IMR-90 (cell line): ENCODE data around the gene CNTFR. TPM values are rescaled to one million over a fixed set of nuclear protein-coding genes. Genes with fewer than 3 reads are reported as not detected.

Experiments used
- ATAC-seq: fragments of 200-7000 bp; cut with Tn5 transposase; 2 replicates; pipeline ENCODE4 v1.9.1; 2020; ENCODE audit warnings: low read depth, mild to moderate bottlenecking, moderate library complexity
- BruUV-seq: library from RNA; stranded (reverse); fragments of 400-500 nt; replicated peaks from 2 replicates; lab custom pipeline; 2021; lab: Mats Ljungman, UMichigan
- CTCF ChIA-PET: fragments of 300-600 bp; formaldehyde crosslinking; extraction: SDS; loops from one replicate; lab custom pipeline; 2021; ENCODE audit warnings: antibody characterized with exemption; lab: Yijun Ruan, JAX
- POLR2A ChIA-PET: fragments of 300-600 bp; sonication (Branson Sonifier 250); formaldehyde crosslinking; loops from one replicate; lab custom pipeline; 2022; ENCODE audit warnings: antibody characterized with exemption; ENCODE audit not compliant: unreplicated experiment; lab: Charles Lee
- DNase-seq: peaks from one replicate; pipeline ENCODE4 v3.0.0; 2013
- H2AFZ ChIP-seq: replicated peaks from 2 replicates; pipeline ENCODE3; 2013; ENCODE audit warnings: low read length, mild to moderate bottlenecking; ENCODE audit not compliant: poor library complexity
- H2AK5ac ChIP-seq: 2 replicates; pipeline ENCODE4 v1.6.1; 2013; ENCODE audit warnings: low read depth, low read length, inconsistent platforms
- H2AK9ac ChIP-seq: replicated peaks from 2 replicates; pipeline ENCODE3; 2013; ENCODE audit warnings: mild to moderate bottlenecking, low read depth, low read length, moderate library complexity; ENCODE audit not compliant: poor library complexity
- H2BK120ac ChIP-seq: 2 replicates; pipeline ENCODE4 v1.6.1; 2013; ENCODE audit warnings: low read depth, low read length, inconsistent platforms
- H2BK15ac ChIP-seq: 3 replicates; pipeline ENCODE4 v1.6.1; 2013; ENCODE audit warnings: low read depth, low read length, inconsistent platforms
- H2BK20ac ChIP-seq: 2 replicates; pipeline ENCODE4 v1.6.1; 2013; ENCODE audit warnings: low read depth, mild to moderate bottlenecking, inconsistent platforms, low read length, moderate library complexity
- H2BK5ac ChIP-seq: 2 replicates; pipeline ENCODE4 v1.6.1; 2013; ENCODE audit warnings: mild to moderate bottlenecking, low read depth, low read length, inconsistent platforms; ENCODE audit not compliant: poor library complexity, severe bottlenecking
- H3K14ac ChIP-seq: replicated peaks from 2 replicates; pipeline ENCODE4 v1.6.1; 2013; ENCODE audit warnings: low read depth, low read length, inconsistent platforms
- H3K18ac ChIP-seq: 2 replicates; pipeline ENCODE4 v1.6.1; 2013; ENCODE audit warnings: low read depth, low read length, control low read depth
- H3K23ac ChIP-seq: 2 replicates; pipeline ENCODE4 v1.6.1; 2013; ENCODE audit warnings: low read depth, low read length, inconsistent platforms
- H3K27ac ChIP-seq: 2 replicates; pipeline ENCODE4 v1.5.1; 2013; ENCODE audit warnings: mild to moderate bottlenecking, control low read depth, low read length; ENCODE audit not compliant: insufficient read depth
- H3K27me3 ChIP-seq: 2 replicates; pipeline ENCODE4 v1.6.1; 2013; ENCODE audit warnings: low read length; ENCODE audit not compliant: control insufficient read depth, insufficient read depth
- H3K36me3 ChIP-seq: 2 replicates; pipeline ENCODE4 v1.6.1; 2013; ENCODE audit warnings: low read length, mixed read lengths; ENCODE audit not compliant: control insufficient read depth, insufficient read depth
- H3K4ac ChIP-seq: 2 replicates; pipeline ENCODE4 v1.6.1; 2013; ENCODE audit warnings: low read depth, low read length, inconsistent platforms
- H3K4me1 ChIP-seq: 2 replicates; pipeline ENCODE4 v1.6.1; 2013; ENCODE audit warnings: low read length, mixed read lengths; ENCODE audit not compliant: control insufficient read depth, insufficient read depth
- H3K4me2 ChIP-seq: 2 replicates; pipeline ENCODE4 v1.6.1; 2013; ENCODE audit warnings: low read depth, mild to moderate bottlenecking, control low read depth, low read length, moderate library complexity
- H3K4me3 ChIP-seq: 2 replicates; pipeline ENCODE4 v1.5.1; 2013; ENCODE audit warnings: low read depth, mild to moderate bottlenecking, control low read depth, low read length, moderate library complexity; ENCODE audit not compliant: insufficient read depth
- H3K56ac ChIP-seq: 2 replicates; pipeline ENCODE4 v1.6.1; 2013; ENCODE audit warnings: low read length, inconsistent platforms; ENCODE audit not compliant: insufficient read depth; ENCODE audit errors: extremely low read depth
- H3K79me1 ChIP-seq, 2 experiments: 2 replicates each; pipeline ENCODE4 v1.6.1; 2013; ENCODE audit warnings: low read length in 2 of 2, inconsistent platforms in 1 of 2, low read depth in 1 of 2
- H3K9ac ChIP-seq: 2 replicates; pipeline ENCODE4 v1.6.1; 2013; ENCODE audit warnings: low read depth, low read length, control low read depth
- H3K9me1 ChIP-seq: 2 replicates; pipeline ENCODE4 v1.6.1; 2013; ENCODE audit warnings: low read length, inconsistent platforms; ENCODE audit not compliant: insufficient read depth
- H3K9me3 ChIP-seq: 2 replicates; pipeline ENCODE4 v1.6.1; 2013; ENCODE audit warnings: low read length; ENCODE audit not compliant: control insufficient read depth, insufficient read depth
- H4K20me1 ChIP-seq: 2 replicates; pipeline ENCODE4 v1.6.1; 2013; ENCODE audit warnings: low read length, inconsistent platforms; ENCODE audit not compliant: insufficient read depth
- H4K5ac ChIP-seq: 2 replicates; pipeline ENCODE4 v1.6.1; 2013; ENCODE audit warnings: mild to moderate bottlenecking, low read depth, low read length, control low read depth
- H4K8ac ChIP-seq, 2 experiments: 2 replicates each; pipeline ENCODE4 v1.6.1; 2013; ENCODE audit warnings: low read depth in 2 of 2, low read length in 2 of 2, control low read depth in 1 of 2, inconsistent platforms in 1 of 2
- H4K91ac ChIP-seq: 2 replicates; pipeline ENCODE4 v1.6.1; 2013; ENCODE audit warnings: low read depth, low read length, inconsistent platforms; ENCODE audit not compliant: insufficient read depth
- BHLHE40 ChIP-seq: fragments of 150-350 bp; IDR thresholded peaks from 2 replicates; pipeline ENCODE4 v1.6.1; 2016; ENCODE audit warnings: mild to moderate bottlenecking, low read depth, low read length
- CHD1 ChIP-seq: IDR thresholded peaks from 2 replicates; pipeline ENCODE4 v1.6.1; 2012; ENCODE audit warnings: low read depth, low read length, improper control_type of control experiment
- WGBS, 2 experiments: methylation state at CpG; one replicate each; pipeline versions ENCODE4 v1.1.5 to v1.1.7; 2013; ENCODE audit warnings: missing lambda C conversion rate in 2 of 2; ENCODE audit not compliant: insufficient read length in 1 of 2; ENCODE audit errors: extremely low coverage in 2 of 2; 5-methylcytosine and 5-hydroxymethylcytosine counted together
- dilution Hi-C: fragments of 300-500 bp; cut with HindIII; formaldehyde crosslinking; loops from one replicate; pipeline ENCODE4 v1.14.3; 2018; ENCODE audit warnings: low sequenced_read_pairs; ENCODE audit not compliant: unreplicated experiment
- in situ Hi-C: fragments of 300-500 bp; cut with MboI; formaldehyde crosslinking; loops from 3 replicates; pipeline ENCODE4 v1.14.3; 2019; ENCODE audit warnings: low sequenced_read_pairs, inconsistent platforms, mixed read lengths
- intact Hi-C: fragments of 100-400 bp; cut with micrococcal nuclease; formaldehyde crosslinking; loops from 2 replicates; pipeline ENCODE4 v1.10.0; 2022
- polyA plus RNA-seq, 3 experiments: library from polyadenylated mRNA; depleted of rRNA; stranded (reverse); fragments of >200 nt; gene quantifications; 2 replicates each; pipeline ENCODE4 v1.2.3, GENCODE V29; 2012; ENCODE audit warnings: low replicate concordance in 1 of 3
- total RNA-seq: library from RNA; depleted of rRNA; stranded (reverse); fragments of >200 nt; gene quantifications from 2 replicates; pipeline ENCODE4 v1.2.3, GENCODE V29; 2012

Gene CNTFR
- total and polyA plus RNA-seq, 2 of the 4 experiments (the other 2 are of a cell fraction), result not detected

DNA sequence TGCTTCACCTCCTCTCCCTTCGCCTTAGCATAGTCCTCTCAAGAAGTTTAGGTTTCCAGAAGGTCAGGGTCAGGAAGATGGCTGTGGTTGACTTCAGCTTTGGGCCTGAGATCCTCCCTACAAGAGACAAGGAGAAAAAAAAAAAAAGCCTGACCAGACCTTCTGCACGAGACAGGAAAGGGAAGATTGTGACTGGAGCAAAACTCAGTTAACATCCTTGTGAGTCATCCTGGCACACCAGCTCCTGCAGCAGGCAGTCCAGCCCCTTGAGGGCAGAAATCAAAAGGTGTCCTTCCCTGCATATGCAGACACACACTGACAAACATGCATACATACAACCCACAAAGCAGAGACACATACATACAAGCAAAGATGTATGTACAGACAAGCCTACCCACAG lies 48.7 kb downstream of the CNTFR start:
- no peak overlapping the region for H2BK5ac ChIP-seq
- no peak overlapping the region for H2BK20ac ChIP-seq
- no TSS peak for BruUV-seq
- no peak overlapping the region for H4K8ac ChIP-seq
- H4K20me1 ChIP-seq, result no peaks in the 10 kb centered on the region
- no peak overlapping the region for H4K91ac ChIP-seq
- no peak overlapping the region for H2AK9ac ChIP-seq
- ChIA-PET POLR2A (no interaction called here), CTCF (no interaction called here)
- H2BK120ac ChIP-seq, result no peak overlapping the region
- no peak overlapping the region; the same call in 1 of the 2 replicates for H3K56ac ChIP-seq
- in situ Hi-C loops, result no loop called here
- no peaks in the 10 kb centered on the region for H3K4me1 ChIP-seq
- H3K4me3 ChIP-seq, result no peak overlapping the region
- no peak overlapping the region for H2AK5ac ChIP-seq
- no peaks in the 10 kb centered on the region for H3K79me1 ChIP-seq
- H3K36me3 ChIP-seq, result no peaks in the 10 kb centered on the region
- H4K5ac ChIP-seq, result no peak overlapping the region
- intact Hi-C loops, result no loop called here
- no peak overlapping the region for H2AFZ ChIP-seq
- H3K27me3 ChIP-seq, result peaks cover 21% of the 10 kb centered on the region
- no CpG with 5 or more reads among the region's 2 CpGs for WGBS, 2 experiments
- H3K9me1 ChIP-seq, result no peaks in the 10 kb centered on the region
- no peak overlapping the region for H3K4me2 ChIP-seq
- no peak overlapping the region for H3K9ac ChIP-seq
- dilution Hi-C loops, result no loop called here
- peak; percentile 64 for DNase-seq
- H2BK15ac ChIP-seq, result no peak overlapping the region
- peak; percentile 68 for ATAC-seq
- H3K18ac ChIP-seq, result no peak overlapping the region
- TF ChIP-seq BHLHE40, result peak; percentile 95
- no peak for TF ChIP-seq CHD1
- H3K14ac ChIP-seq, result no peak overlapping the region
- H3K23ac ChIP-seq, result no peak overlapping the region; the same call in 1 of the 2 replicates
- no peaks in the 10 kb centered on the region for H3K9me3 ChIP-seq
- H3K27ac ChIP-seq, result no peak overlapping the region
- H3K4ac ChIP-seq, result no peak overlapping the region
